Stimulated activated CD4-positive, alpha-beta T cell treated with anti-CD3 and anti-CD28 coated beads, TNF-alpha, amount 100 ng/mL, for 4 hours (primary cell): ENCODE data around the gene SPECC1L.
"Not testable (repeated sequence)": the region's sequence is repeated elsewhere in the genome, so short reads cannot be mapped to it uniquely, and the experiment has no call there.

ENCODE experiments used
- DNase-seq, 3 experiments: peaks; one replicate each; pipeline ENCODE4 v3.0.0-alpha.2; 2020; ENCODE audit warnings: low read depth in 3 of 3

SPECC1L gene

GRCh38 chr22:24284747-24285203 lies 14.1 kb downstream of the SPECC1L start:
- no peak for DNase-seq

GRCh38 chr22:24285245-24285644 lies 14.6 kb downstream of the SPECC1L start:
- no peak for DNase-seq

DNA sequence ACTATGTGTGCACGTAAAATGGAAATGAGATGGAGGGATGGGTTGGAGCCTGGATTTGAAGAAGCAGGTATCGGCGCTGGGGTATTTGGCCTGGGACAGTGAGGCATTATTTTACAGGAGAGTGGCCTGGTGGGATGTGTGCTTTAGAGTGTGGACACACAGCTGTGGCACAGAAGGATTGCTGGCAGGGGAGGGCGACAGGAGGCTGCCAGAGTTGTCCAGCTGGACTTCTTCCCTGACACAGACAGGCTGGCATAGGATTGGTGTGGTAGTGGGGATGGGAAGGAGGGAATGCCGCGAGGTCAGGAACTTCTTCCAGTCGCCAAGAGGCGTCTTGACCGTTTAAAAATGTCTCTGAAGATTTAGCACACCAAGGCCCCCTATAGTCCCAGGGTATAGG lies 16.6 kb downstream of the SPECC1L start:
- DNase-seq: not testable (repeated sequence)

DNA sequence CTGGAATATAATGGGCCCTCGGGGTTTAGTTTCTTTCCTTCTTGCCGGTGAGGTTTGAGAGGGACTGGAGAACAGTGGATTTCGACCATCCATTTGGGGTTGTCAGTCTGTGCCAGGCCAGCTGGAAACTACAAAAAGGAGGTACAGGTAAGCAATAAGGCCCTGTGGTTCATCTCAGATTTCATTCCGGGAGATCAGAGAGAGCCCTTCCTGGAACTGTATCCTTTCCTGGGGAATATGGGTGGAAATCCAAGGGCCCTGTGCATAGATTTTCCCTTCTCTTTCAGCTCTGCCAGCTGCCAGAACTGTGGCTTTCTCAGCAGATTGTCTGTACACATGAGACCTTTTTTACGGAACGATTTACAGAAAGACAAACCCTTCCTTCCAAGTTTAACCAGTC lies 17.2 kb downstream of the SPECC1L start:
- not testable (repeated sequence) for DNase-seq

GRCh38 chr22:24289114-24289513 lies 18.5 kb downstream of the SPECC1L start:
- DNase-seq: no peak

DNA sequence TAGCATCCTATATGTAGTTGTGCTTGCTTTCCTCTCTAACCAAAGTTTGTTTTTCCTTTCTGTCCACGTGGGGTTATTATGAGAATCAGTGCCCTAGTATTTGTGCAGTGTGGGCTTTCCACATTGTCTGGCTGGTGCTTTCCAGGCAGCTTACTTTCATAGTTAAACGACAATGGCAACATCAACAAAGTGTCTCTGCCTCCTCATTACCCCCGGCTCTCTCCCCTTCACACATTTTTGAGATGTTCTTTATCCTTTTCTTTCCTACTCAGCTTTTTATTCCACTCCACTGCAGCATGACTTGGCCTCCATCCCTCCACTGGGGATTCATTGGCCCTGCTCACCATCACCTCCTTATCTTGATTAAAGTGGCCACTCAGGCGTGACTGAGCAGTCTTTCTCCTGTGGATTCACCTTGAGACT lies 19.1 kb downstream of the SPECC1L start:
- no peak for DNase-seq

GRCh38 chr22:24290459-24290858 lies 19.8 kb downstream of the SPECC1L start:
- no peak for DNase-seq

DNA sequence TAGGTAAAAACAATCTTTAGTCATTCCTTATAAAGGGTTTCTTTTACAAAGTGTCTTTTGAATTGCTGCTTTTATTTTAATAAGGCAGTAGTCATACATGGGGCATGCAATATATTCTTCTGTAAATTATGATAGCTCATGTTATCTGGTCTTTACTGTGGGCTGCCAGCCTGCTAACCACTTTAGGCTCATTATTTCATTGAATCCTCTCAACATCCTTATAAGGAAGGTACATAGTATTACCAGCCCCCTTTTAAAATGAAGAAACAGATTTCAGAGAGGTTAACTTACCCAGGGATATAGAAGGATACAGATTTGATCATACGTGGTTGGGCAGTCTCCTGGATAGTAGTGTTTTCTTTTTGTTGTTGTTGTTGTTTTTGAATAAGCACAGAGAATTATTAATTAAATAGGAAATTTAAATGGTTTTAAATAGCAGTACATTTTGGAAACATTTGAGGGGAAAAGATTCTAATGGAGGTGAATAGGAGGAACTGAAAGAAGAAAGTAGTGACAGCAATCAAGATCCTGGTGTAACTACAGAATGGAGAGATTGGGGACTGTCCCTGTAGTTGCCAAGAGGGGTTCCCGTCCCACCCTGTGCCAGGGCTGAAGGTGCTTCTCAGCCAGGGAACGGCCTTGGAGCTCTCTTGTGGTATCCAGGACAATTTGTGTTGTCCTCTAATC lies 21.0 kb downstream of the SPECC1L start:
- DNase-seq: no peak

DNA sequence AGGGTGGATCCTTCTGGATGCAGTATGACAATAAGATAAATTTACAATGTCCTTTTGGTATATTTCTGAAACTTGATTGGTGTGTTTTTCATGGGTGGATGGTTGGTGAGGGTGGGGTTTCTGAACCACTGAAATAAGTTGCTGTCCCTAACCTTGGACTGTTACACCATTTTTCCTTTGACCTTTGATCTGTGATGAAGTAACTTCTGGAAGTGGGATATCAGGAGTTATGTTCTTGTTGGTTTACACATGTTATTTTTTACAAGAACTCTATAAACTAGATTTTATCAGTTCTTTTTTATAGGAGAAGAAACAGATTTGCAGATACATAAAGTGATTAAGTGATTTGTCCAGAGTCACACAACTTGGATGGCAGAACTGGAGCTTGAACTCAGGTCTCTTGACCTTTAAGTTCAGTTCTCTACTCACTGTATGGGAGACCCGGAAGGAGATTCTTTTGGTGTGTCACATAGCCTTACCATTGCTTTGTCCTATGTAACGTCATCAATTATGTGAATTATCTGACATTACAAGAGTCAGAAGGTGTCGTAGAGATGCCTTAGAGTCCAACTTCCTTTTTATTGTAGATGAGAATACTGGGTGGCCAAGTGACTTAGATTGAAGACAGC lies 21.7 kb downstream of the SPECC1L start:
- DNase-seq: not testable (repeated sequence)

DNA sequence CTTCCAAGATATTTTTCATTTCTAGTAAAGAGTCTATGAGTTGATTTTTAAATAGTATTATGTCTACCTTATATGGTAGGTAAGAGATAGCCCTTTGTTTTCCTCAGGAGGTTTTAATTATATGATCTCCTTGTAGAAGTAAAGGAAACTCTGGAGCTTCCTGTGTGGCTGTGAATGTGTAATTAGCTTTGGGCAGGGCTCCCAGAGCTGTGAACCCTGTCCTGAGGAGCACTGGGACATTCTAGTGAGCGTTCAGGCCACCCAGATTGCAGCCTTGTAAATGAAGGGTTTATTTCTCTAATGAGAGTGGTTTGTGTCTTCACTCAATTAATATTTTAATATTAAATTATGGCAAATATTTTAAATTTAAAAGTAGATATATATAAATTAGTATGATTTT lies 24.3 kb downstream of the SPECC1L start:
- not testable (repeated sequence) for DNase-seq

- DNase-seq: not testable (repeated sequence)
These were observed 28.0 kb downstream of the SPECC1L start for GRCh38 chr22:24298497-24299155.

DNA sequence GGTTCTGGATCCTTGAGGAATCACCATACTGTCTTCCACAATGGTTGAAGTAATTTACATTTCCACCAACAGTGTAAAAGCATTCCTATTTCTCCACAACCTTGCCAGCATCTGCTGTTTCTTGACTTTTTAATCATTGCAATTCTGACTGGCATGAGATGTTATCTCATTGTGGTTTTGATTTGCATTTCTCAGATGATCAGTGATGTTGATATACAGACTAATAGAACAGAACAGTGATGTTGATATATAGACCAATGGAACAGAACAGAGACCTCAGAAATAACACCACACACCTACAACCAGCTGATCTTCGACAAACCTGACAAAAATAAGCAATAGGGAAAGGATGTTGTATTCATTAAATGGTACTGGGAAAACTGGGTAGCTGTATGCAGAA lies 29.9 kb downstream of the SPECC1L start:
- DNase-seq: not testable (repeated sequence)

GRCh38 chr22:24302591-24302990 lies 32.0 kb downstream of the SPECC1L start:
- DNase-seq: no peak

DNA sequence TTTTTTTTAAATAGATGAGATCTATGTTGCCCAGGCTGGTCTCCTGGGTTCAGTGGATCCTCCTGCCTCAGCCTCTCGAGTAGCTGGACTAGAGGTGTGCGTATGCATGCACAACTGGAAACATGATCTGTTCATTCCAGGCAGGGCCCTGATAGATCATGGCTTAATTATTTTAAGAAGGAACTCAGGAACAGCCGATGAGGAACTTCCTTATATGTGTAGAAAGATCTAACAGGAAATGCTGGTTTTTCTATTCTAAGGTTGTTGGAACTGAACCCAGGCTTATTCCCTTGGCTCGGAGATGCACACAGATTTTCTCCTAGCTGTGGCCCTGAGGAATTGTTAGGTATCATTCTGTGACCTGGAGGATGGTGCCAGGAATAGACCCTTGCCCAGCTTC lies 32.4 kb downstream of the SPECC1L start:
- no peak for DNase-seq

DNA sequence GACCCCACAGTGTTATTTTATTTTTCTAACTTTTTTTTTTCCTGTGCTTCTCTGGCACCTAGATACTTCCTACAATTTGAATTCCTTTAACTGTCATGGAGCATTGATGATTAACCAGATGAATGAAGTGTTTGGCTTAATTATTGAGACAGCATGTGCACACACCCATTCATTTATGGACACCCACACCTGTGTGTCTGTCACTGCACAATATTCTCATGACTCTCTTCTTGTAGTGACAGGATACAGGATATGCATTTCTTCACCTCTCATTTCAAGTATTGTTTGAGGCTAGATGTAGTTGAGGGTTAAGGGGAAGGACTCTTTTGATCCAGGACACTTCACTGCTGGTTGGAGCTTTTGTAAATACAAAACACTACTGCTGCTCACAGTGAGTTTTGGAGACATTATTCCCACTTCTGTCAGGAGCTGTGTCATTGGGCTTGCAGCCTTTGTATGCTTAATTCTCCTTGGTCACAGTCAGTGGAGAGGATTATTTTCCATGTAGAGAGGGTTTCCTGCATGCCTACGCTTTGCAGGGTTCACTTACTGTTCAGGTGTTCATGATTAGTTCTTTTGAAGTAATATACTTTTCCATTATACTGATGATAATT lies 33.5 kb downstream of the SPECC1L start:
- no peak for DNase-seq

- no peak for DNase-seq
These were observed 34.6 kb downstream of the SPECC1L start for GRCh38 chr22:24305260-24305692.

DNA sequence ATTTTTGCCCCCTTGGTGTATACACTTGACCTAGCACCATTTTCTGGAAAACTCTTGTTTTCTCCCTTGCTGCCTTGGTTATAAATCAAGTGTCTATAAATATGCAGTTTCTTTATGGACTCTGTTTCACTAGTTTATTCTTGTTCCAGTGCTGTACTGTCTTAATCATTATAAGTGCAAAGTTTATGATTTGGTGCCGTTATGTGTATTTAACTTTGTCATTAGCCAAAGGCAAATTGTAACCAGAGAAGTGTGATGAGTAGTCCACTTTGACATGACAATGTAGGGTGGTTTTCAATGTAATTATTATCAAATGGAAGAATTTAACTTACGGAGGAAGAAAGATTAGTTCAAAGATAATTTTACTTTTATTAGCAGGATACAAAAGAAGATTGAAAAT lies 40.3 kb downstream of the SPECC1L start:
- no peak for DNase-seq

DNA sequence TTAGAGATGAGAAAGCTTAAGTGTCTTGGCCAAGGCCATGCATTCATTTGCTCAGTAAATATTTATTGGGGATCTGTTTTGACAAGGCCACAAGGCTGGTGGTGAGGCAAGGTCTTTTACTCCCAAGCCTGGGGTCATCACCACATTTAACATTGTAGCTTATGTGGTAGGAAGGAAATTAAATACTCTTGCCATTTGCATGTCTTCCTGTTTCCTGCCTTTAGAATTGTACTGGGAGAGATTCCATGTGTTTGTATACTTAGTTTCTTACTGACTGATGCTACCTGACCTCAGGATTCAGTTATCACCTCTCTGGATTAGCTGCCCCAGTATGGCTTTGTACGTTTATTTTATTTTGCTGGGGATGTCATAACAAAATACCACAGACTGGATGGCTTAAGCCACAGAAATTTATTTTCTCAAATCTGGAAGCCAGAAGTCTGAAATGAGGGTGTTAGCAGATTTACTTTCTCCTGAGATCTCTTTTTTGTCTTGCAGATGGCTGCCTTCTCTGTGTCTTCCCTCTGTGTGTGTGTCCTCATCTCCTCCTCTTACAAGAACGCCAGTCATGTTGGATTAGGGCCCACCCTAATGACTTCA lies 44.8 kb downstream of the SPECC1L start:
- DNase-seq: no peak

GRCh38 chr22:24316264-24316663 lies 45.6 kb downstream of the SPECC1L start:
- not testable (repeated sequence) for DNase-seq

- DNase-seq: not testable (repeated sequence)
These were observed 46.9 kb downstream of the SPECC1L start for GRCh38 chr22:24317511-24317910.

- DNase-seq: no peak
These were observed 48.8 kb downstream of the SPECC1L start for GRCh38 chr22:24319451-24319850.

- DNase-seq: no peak
These were observed 51.4 kb downstream of the SPECC1L start for GRCh38 chr22:24321999-24322398.
